ENCODE measurements around the gene MSANTD4.
"Not testable (repeated sequence)": the region's sequence is repeated elsewhere in the genome, so short reads cannot be mapped to it uniquely, and the experiment has no call there.

MSANTD4 gene
- total RNA-seq = 11.3 to 41.3 reads per million in 2 donors

DNA sequence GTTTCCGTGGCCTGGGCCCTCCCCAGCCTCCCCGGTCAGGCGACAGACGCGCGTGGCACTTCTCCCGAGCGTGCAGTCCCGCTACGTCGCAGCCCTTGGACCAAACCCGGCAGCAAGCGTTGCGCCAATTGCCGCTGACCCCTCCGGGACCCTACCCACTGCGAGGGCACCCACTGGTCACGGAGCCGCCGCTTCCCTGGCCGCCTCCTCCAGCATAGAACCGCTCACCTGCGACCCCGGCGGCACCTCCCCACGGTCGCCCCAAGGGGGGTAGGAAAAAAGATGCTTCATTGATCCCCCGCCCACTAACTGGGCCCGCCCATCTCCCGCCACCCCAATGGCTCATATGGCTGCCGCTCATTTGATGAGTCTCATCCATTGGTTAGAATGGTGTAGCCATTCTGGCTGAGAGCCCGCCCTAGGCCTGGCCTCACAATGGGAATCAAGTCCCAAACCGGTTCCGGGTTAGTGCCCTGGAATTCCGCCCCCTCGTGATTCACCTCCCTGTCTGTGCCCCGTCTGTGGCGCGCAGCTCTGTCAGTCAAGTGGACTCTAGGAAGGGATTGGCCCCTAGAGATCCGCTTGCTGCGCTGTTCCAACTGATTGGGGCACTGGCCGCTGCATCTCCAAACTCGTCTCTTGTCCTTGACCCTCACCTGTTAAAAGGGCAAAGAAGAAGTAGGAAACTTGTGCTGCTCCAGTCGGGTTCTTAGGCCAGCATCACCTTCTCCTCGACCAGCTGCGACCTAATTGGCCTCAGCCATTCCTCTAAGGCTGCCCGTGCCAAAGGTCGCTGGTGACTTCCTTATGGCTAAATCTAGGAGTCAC, at the start of gene MSANTD4:
Gene MSANTD4 (minus strand): TSS at position 274 of the 828 bp plus-strand sequence. CDS start 11,323 bp downstream, outside the sequence.
- DNase-seq = peak; percentile 94

DNA sequence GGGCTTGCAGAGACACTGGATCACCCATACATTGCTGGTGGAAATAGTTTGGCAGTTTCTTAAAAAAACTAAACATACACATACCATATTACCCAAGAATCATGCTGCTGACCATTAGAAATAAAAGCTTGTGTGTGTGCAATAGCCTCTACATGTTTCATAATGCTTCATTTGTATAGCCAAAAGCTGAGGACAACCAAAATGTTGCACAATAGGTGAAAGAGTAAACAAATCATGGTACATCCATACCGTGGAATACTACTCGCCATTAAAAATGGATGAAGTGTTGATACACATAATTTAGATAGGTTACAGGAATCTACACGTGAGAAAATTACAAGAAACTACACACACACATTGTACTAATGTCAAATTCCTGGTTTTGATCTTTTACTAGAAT, 48.6 kb upstream of the MSANTD4 start:
- DNase-seq = no peak

DNA sequence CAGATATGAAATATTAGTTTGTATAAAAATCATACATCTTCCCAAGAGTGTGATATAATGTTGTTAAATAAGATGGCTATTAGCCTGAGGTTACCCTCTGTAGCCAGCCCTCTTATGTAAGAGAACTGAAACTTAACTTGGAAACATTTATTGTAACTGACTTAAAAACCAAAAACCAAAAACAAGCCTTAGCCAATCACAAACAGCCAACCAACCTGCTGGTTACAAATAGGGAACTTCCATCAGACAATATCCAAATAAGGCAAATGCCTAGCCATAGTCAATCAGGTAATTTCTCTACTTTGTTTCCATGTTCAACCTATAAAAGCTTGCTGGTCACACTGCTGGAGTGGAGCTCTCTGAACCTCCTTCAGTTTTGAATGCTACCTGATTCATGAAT, 41.0 kb upstream of the MSANTD4 start:
- no peak for DNase-seq

DNA sequence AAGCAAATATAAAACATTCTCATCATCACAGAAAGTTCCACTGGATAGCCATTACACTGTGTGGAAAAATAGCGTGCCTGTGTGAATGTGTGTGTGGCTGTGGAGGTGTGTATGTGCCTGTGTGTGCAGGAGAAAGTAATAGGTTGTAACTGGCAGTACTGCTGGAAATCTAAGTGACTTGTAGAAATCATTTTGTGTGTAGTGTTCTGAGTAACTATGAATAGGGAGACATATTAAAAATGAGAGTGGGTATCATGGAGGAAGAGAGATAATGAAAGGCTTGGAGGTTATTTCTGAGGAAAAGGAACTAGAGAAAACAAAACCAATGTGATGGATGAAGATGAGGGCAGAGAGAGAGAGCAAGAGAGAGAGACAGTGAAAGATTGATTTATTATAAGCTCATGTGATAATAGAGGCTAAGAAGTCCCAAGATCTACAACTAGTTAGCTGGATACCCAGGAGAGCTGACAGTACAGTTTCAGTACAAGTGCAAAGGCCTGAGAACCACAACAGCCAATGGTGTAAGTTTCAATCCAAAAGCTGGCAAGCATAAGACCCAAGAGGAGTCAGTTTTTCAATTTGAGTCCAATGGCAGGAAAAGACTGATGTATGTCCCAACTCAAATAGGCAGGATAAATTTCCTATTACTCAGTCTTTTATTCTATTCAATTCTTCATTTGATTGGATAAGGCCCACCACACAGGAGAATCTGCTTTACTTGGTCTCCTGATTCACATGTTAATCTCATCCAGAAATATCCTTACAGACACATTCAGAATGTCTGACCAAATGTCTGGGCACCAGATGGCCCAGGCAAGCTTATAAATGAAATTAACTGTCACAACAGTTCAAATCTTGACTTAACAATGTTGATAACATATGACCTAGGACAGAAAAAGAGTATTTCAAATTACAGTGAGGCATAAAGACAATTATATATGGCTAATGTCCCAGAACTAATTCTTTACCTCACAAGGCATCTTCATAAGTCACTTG, 40.2 kb upstream of the MSANTD4 start:
- DNase-seq = no peak

DNA sequence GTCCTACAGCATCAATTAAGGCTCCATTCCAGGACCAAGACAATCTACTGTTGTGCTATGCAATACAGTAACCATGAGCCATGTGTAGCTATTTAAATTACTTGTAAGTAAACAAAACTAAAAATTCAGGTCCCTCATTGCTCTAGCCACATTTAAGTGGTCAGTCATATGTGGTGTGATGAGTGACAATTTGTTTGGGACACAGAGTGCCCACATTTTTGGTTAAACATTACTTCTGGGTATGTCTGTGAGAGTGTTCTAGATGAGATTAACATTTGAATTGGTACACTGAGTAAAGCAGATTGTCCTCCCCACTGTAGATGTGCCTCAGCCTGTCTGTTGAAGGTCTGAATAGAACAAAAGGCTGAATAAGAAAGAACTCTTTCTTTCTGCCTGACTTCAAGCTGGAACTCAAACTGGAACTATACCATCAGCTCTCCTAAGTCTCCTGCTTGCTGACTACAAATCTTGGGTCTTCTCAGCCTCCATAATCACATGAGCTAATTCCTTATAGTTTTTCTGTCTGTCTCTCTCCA, 39.3 kb upstream of the MSANTD4 start:
- no peak for DNase-seq

DNA sequence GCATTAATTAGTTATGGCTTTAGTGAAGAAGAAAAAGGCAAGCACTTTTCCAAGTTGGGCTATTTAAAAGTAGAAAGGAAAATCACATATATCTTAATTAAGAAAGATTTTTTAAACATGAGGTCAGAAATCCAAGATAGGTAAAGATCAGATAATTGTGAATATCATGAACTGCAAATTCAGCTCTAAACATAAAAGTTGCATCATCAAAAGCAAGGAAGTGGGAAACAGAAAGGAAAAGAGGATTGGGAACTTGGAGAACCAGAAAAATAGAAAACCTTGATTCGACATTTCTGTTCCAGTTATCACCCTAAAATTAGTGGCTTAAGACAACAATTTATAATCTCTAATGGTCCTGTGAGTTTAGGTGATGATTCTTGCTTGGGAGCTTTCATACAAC, 37.6 kb upstream of the MSANTD4 start:
- DNase-seq = no peak

DNA sequence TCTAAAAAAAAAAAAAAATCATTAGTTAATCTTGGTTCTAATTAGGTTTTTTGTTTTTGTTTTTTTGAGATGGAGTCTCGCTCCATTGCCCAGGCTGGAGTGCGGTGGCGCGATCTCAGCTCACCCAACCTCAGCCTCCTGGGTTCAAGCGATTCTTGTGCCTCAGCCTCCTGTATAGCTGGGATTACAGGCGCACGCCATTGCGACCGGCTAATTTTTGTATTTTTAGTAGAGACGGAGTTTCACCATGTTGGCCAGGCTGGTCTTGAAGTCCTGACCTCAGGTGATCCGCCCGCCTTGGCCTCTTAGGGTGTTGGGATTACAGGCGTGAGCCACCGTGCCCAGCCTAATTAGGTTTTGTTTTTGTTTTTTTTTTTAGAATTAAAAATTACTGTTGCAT, 36.3 kb upstream of the MSANTD4 start:
- DNase-seq = not testable (repeated sequence)

DNA sequence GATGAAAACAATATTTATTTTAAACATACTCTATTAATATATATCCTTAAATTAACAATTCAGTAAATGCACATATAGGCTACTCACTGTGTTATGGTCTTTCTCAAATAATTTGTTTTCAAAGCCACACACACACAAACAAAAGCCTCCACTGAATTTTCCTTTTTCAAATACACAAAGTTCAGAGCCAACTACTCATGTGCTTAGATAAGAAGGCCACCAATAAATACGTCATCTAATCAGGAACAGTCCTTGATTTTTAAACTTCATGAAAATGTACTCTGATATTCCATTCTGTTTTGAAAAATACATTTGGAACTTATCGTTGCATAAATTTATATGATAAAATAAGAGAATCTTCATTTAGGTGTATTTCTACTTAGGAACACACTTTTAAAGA, 29.1 kb upstream of the MSANTD4 start:
- no peak for DNase-seq

DNA sequence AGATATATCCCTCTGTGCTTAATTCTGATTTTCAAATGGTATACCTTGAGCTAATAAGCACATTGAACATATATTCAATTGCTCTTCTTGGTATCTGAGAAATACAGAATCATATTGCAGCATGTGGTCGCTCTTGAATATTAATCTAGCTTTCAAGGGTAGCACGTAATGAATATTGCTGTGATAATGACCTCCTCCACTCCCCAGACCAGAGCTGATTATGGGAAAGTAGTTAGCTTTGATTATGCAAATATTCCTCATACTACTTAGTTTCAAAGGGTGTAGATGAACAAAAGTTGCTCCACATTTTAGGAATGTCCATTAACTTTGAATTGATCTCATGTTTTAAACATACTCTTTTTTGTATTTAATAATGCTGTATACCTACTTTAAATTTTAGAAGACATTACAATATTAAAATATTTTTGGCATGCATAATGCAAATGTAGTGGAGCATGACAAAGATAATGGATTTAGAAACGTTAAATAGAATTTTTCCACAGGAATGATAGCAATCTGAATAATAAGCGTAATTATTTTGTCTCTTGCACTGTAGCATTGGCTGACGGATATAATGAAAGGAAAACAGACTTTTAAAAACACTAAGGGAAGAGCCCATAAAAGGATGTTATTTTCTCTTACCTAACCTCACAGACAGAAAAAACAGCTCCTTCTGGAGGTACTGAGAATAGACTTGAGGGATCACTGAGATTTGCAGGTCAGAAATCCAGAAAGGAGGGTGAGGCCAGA, 27.9 kb upstream of the MSANTD4 start:
- no peak for DNase-seq

DNA sequence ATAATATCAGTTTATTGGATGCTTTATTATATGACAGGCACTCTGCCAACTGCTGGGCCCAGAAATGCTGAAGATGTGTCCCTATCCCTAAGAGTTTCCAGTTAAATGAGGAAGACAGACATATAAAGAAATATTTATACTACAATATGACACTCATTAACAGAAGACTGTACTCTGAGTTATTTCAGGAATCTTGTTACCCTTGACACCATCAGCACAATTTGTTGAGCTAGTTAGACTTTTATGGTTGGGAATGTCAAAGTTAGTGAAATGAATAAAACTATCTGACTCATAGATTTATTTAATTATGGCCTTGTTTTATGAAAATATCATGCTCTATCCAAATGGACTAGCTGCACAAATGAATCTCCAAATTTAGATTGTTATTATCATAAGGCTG, 25.6 kb upstream of the MSANTD4 start:
- no peak for DNase-seq

DNA sequence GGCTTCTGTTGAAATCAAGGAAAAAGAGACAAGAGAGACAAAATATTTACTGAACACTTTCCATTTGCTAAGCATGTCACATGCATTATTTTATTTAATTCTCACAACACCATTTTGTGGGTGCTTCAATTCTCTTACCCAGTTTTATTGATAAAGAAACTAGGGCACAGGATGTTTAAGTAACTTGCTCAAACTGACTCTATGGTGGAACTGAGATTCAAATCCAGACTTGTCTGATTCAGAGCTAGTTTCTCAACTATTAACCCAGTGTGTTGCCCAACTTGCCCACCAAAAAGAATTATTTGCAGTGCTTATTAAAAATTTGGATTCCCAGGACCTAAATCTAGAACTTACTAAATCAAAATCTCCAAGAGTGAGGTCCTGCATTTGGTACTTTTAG, 21.5 kb upstream of the MSANTD4 start:
- DNase-seq = no peak

DNA sequence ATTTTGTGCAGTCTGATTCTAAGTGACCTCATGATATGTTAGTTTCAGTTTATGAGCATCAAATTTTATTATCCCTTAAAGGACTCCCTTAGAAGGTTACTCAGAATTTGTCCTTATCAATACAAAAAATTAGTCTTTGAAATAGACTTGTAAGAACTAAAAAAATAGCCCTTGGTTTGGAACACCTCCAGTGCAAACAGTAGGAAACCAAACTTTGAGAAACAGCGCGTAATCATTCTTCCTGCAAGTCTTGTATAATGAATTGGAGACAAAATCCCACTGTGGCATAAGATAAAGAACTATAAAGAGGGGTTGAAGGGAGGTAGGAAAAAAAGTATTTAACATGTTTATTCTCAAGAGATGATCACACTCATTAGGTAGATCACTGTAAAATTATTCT, 10.8 kb upstream of the MSANTD4 start:
- no peak for DNase-seq

DNA sequence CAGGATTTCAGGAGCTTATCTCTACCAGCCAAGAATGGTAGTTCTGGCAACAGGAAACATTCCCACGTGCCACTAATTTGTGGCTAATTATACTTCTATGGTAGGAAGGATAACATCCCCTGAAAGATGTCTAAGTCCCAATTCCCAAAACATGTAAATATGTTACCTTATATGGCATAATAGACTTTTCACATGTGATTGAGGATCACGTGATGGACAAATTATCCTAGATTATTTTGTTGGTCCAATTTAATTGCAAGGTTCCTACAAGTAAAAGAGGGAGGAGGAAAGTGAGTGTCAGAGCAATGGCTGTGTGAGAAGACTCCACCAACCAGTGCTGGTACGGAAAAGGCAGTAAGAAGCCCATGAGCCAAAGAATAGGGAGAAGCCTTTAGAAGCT, 9.9 kb upstream of the MSANTD4 start:
- DNase-seq = no peak

DNA sequence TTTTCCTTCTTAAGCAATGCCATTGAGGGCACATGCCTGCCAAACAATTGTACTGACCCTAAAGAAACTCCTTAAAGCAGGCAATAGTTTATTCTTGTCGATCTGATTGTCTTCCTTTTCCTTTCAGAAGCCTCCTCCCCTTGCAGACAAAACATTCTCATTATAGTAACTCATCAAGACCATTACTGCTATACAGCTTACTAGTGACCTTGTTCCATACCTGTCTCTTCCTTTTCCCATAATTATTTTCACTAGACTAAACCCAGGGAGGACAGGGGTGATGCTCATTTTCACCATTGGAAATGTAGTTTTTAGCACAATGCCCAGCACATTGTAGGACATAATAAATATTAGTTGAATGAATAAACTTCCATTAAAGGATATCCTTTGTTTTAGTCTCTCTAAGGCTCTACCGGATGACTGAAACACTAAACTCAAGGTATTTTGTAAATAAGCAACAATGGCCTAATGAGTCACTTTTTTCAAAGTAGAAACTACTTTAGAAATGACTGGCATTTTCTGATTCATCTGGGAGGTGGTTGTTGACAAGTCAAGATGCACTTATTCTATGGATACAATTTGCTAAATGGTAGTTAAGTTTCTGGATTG, 9.3 kb upstream of the MSANTD4 start:
- no peak for DNase-seq

DNA sequence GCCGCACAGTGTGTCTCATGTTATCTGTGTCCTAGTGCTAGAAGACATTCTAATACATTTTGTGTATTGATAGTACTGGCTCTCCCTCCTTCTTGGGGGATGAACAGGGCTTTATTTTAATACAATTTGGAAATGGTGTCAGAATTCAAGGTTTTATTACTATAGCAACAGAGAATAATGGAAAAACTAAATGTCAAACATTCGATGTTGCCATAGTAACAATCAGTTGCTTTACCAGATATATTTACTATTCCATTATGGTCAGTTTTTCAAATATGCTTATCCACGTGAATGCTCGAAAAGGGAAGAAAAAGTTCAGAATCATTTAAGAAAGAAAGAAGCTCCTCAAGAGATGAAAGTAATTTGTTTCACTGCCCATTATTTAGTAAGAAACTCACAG, 8.6 kb upstream of the MSANTD4 start:
- no peak for DNase-seq

DNA sequence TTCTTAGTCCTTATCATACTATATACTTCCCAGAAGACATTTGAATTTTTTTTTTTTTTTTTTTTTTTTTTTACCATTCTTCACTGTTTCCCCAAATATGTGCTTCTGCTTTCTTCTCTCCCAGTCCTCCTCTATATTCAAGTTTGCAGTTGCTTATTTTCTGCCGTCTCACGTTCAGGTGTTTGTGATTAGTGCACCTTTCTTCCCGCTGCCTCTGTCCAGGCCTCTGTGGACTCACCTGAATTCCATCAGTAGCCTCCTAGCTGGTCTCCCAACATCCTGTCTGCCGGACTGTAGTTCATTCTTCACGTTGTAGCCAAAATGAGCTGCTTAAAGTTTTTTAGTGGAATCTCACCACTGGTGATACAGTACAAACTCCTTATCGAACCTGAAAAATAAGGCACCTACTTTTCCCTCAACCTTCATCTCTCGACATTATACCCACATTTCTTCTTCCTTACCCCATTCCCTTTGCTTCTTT, 795 bp upstream of the MSANTD4 start:
- DNase-seq = no peak

DNA sequence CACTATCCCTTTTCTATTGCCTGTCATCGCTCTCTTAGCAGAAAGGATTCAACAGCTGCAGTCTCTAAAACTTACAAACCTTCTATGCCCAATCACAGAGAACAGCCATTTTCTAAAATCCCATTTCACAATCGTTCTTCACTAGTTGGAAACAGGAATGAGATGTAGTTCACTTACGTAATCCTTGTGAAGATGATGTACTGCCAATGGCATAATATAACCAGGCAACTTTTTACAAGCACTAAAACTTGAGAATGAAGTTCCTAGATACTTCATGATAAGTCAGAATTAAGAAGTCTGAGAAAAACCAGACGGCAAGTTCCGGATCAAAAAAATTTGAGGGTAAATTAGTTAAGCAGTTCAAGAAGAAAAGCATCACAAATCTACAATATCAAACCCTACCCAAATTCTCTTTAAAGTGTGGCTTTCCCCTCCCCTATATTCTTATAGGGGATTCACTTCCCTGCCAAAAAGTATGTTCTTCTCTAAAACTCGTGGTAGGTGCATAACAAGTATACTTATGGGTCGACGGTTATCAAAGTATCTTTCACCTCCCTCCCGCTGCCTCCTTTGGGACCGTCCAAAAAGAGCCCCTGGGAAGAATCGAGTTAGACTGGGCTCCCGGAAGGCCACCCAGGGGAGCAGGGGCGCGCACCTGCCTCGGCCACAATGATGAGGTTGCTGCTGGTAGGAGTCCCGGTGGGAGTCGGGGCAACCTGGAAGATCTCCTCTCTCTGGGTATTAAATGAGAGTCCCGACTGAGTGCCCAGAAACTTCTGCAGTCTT, 666 bp downstream of the MSANTD4 start:
- DNase-seq = no peak

DNA sequence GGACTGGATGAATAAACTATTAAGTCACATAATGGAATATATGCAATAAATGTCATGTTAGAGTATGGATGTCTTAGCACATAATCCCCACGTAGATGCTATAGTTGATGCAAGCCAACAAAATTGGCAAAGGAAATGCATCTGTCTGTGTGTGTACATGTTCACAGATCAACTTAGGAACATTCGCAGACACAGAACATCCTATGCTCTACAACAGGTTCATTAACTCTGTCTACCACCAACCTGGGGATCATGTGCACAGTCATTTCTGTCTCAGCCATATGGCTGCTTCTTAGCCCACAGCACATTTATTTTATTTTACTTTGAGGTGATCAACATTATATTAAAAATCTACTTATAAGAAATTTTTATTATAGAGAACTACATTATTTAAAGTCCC, 4.9 kb downstream of the MSANTD4 start:
- DNase-seq = no peak

DNA sequence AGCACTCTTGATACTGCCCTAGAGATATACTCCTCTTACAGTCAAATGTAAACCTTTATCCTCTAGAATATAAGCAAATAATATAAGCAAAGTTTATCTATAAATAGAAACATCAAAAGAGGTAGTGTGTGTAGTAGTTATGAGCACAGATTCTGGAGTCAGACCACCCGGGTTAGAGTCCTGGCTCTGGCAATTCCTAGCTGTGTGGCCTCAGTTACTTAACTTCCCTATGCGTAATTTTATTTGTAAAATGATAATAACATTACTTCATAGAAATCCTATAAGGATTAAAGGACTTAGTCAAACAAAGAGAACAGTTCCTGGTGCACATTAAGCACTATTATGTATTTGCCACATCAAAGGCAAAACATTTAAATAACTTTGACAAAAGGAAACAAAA, 7.0 kb downstream of the MSANTD4 start:
- DNase-seq = no peak

DNA sequence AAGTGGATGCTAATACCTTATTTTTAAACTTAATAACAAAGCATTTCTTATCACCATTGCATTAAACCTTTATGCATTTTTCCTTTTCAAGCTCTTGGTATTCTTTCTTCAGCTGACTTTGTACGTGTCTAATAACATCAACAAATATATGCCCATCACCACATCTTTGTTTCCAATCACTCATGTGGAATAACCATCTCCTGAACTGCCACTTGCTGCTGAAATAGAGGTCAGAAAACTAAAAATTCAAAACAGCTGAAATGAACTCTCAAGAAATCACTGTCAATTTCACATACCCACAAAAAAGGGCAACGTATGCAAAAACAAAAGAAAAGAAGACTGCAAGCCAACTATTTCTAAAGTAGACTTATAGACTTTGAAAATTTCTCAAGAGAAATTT, 7.4 kb downstream of the MSANTD4 start:
- DNase-seq = no peak

DNA sequence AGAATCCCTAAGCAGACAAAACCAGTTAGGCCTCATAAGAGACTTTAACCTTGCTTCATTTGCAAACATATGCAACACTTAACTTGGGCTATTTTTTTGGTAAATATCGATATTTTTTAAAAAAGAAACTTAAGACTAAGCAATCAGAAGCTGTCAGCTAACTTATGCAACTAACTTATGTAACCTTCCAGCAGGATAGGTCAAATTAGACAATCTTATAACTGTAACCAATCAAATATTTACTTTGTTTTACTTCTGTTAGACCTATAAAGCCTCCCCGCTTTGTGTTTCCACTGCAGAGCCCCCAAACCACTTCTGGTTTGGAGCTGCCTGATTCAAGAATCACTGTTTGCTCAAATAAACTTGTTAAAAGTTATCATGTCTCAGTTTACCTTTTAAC, 8.0 kb downstream of the MSANTD4 start:
- no peak for DNase-seq
